ENCODE measurements around the gene ZNF24.

Gene ZNF24

DNA sequence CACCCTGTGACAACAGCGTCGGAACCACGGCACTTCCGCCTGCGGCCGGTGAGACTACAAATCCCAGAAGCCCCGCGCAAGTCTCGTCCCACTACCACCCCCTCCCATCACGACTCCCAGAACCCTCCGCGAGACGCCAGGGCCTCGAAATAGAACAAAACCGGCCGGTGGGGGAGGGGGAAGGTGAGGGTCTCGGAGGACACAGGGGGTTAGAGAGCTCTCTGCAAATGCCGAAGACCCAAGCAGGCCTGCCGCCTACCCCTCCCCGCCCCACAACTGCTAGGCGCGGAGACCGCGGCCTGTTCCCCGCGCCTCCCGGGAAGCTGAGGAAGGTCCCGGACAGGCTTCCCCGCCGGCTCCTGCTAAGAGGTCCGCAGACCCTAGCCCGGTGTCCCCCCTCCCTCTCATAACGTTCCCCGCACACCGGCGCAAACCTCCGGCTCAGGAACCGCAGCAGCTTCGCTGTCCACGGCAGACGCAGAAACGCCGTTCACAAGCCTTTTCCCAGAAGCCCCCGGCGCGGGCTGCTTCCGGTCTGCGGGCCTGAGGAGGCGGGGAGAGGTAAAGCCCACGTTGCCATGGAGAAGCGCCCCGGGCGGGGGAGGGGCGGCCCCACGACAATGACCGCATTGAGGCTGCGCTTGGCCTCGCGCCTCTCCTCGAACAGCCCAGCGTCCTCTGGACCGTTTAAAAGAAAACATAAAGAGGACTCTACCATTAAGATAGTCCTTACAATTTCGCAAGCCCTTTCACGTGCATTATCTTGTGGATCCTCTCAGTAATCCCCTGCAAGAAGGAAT lies at the start of gene ZNF24:
ZNF24 (minus strand) TSS at position 485 of the 800 bp plus-strand sequence. CDS start 3,770 bp downstream, outside the sequence.
- peak; percentile 91 for DNase-seq (ENCODE audit: low spot score)

DNA sequence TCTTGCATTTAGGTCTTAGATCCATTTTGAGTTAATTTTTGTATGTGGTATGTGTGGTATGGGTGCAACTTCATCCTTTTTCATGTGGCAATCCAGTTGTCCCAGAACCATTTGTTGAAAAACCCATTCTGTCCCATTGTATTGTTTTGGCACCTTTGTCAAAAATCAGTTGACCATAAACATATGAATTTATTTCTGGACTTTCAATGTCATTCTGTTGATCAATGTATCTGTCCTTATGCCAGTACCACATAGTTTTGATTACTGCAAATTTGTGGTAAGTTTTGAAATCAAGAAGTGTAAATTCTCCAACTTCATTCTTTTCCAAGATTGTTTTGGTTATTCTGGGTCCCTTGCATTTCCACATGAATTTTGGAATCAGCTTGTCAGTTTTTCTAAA lies 49.5 kb upstream of the ZNF24 start:
- no peak for DNase-seq (ENCODE audit: low spot score)

DNA sequence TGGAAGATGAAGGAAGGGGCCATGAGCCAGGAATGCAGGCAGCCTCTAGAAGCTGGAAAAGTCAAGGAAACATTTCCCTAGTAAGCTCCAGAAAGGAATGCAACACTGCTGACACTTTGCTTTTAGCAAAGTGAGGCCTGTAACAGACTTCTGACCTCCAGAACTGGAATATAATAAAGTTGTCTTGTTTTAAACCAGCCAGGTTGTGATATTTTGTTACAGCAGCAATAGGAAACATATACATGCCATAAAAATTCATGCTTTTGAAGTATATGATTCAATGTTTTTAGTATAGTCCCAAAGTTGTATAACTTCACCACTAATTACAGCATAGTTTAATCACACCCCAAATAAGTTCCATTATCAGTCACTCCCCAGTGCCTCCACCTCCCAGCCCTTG lies 48.2 kb upstream of the ZNF24 start:
- no peak for DNase-seq (ENCODE audit: low spot score)

DNA sequence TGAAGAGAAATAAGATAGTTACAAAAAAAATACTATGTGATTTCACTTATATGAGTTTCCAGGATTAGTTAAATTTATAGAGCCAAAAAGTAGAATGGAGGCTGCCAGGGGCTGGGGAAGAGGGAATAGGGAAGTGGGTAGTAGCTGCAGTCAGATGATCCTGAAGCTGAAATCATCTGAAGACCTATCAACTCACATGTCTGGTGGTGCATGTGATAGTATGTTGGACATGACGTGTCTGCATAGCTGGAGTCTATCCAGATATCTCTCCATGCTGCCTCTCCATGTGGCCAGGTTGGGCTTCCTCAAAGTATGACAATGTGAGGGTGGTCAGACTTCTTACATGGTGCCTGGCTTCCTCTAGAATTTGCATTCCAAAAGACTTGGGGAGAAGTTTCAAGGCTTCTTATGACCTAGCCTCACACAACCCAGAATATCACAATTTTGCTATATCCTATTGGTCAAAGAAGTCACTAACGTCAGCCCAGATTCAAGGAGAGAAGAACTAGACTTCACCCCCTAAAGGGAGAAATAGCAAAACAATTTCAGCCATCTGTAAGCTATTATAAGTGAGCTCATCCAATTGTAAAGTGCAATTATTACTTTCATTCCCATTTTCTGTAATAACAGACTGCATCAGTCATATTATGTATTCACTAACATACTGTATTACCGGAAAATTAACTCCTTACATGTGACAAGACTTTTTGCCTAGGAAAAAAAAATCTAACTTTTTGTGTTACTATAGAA lies 46.9 kb upstream of the ZNF24 start:
- DNase-seq (ENCODE audit: low spot score) = no peak

DNA sequence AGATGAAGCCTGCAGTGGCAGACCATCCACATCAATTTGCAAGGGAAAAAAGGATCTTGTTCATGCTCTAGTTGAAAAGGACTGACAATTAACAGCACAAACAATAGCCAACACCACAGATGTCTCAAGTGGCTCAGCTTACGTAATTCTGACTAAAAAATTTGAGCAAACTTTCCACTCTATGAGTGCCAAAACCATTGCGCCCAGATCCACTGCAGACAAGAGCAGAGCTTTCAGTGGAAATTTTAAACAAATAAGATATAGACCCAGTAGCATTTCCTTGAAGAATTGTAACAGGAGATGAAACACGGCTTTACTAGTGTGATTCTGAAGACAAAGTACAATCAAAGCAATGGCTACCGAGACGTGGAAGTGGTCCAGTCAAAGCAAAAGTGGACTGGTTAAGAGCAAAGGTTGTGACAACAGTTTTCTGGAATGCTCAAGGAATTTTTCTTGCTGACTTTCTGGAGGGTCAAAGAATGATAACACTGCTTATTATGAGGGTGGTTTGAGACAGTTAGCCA lies 44.9 kb upstream of the ZNF24 start:
- no peak for DNase-seq (ENCODE audit: low spot score)

DNA sequence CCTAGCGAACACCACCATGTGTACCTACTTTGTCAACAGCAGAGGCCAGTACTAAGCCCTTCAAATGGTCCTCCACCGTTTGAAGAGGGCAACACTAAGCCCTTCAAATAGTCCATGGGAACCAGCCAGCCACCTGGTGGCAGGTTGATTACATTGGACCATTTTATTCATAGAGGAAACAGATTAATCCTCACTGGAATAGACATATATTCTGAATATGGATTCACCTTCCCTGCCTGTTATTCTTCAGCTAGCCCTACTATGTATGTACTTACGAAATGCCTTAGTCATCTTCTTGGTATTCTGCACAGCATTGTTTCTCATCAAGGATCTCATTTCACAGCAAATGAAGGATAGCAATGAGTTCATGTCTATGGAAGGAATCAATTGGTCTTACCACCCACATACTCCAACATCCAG lies 42.9 kb upstream of the ZNF24 start:
- no peak for DNase-seq (ENCODE audit: low spot score)

DNA sequence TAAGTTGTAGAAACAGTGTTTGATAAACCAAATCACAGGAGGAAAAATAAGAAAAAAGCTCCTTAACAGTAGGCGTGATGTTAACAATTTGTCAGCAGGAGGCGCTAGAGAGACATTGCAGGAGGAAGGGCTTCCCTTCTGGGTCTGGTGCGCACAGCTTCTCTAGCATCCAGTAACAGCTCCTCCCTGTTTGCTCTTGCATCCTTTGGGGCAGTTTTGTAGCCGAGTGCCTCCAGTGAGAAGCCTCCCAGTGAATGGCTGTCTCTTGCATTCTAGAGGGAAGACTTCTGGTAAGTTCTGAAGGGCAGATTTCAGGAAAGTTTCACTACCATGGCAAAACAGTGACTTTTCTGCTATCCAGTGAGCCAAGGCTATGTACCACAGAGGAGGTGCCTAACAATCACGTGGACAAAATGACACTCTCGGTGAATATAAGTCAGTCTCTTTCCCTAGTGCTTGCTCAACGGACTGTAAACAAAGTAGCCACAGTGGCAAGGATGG lies 42.4 kb upstream of the ZNF24 start:
- peak; percentile 76 for DNase-seq (ENCODE audit: low spot score)

DNA sequence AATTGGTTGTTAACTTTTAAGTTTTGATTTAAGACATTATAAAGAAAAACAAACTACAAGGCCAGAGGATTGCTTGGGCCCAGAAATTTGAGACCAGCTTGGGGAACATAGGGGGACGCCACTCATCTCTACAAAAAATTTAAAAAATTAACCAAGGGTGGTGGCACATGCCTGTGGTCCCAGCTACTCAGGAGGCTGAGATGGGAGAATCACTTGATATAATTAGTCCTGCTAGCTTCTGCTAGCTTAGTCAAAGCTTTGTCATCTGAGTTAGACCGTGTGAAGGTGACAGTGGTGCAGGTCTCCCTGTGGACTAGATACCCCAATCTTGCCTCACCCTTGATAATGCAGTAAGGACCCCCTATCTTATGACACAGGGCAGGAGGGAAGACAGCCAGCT lies 38.9 kb upstream of the ZNF24 start:
- no peak for DNase-seq (ENCODE audit: low spot score)

DNA sequence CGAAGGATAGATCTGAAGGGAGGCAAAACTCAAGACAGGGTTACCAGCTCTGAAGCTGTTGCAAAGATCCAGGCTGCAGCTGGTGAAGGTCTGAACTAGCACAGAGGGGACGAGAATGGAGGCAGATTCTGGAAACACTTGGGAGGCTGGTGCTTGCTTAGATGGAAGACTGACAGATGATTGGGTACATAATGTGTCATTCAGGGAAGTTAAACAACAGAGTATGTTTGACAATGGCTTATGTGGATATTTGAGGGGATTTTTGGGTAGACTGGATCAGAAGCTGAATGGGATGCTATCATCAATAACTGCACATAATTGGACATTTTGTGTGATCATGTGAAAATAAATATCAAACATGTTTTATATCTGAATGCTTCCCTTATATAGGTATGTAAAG lies 35.2 kb upstream of the ZNF24 start:
- no peak for DNase-seq (ENCODE audit: low spot score)

DNA sequence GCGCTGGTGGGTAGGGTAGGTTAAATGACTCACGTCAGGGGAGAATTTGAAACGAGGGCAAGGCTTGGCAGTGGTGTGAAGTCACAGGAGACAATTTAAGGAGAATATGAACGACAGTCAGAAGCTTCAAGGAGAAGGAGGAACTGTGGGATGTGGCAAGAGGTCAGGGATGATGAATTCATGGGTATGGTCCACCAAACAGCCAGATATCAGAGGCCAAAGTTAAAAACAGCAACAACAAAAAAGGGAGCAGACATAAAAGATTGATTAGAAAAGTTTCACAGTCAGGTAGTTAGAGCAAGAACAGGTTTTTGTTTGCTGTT lies 34.3 kb upstream of the ZNF24 start:
- no peak for DNase-seq (ENCODE audit: low spot score)

DNA sequence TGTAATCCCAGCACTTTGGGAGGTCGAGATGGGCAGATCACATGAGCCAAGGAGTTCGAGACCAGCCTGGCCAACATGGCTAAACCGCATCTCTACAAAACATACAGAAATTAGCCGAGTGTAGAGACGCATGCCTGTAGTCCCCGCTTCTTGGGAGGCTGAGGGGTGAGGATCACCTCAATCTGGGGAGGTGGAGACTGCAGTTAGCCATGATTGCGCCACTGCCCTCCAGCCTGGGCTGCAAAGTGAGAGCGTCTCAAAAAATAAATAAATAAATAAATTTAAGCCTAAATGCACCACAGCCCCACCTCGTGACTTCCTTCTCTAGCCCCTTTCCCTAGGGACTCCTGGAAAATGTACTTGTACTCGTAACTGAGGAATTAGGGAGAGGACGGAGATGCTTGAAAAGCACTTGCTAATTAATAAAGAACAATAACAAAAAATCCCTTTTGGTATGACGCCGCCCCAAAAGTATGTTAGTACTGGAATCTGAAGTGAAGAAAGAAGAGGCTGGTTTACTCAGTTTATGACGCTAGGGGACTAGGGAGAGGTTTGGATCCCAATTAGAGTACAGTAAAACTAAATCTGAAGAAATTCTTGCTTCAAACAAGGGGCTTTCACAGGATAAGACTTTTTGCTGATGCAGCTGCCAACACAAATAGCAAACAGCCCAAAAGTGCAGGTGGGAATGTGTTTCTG lies 33.8 kb upstream of the ZNF24 start:
- DNase-seq (ENCODE audit: low spot score) = no peak

DNA sequence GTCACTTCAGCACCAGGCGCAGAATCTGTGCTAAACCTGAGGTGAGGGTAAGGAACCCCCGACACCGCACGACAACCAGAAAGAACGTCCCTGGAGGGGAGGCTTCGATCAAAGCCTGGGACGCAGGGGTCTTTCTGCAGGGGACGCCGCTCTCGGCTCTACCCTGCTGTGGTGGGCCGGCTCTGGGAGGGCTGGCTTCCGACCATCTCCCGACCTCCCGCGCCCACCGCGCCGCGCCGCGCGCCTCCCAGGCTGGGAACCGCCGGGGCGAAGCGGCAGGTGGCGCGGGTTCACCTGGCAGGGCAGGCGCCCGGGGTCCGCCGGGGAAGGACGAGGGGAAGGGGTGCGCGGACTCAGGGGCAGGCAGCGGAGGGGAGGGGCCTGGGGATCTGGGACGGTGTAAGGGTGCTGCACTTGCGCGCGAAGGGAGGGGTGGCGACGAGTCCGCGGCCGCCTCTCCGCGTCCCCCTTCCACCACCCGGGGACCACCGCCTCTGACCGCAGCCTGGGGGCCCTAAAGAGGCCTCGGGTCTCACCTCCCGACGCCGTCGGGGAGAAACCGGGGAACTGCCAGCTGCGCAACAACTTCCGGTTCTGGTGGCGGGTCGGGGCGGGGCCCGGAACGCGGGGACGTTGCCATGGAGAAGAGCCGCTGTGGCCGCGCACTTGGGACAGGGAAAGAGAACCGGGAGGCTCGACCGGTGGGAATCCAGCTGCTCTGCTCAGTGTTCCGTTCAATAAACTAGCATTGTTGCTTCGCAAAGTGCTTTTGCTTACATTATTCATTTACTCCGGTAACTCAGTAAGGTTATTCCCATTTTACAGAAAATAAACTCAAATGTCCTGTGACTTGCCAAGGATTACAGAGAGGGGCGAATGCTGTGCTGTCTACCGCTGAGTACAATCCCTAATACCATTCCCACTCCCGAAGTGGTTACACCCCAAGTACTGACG lies 32.8 kb upstream of the ZNF24 start, which contains the start of gene ZNF396:
ZNF396 (minus strand) TSS at position 596 of the 954 bp plus-strand sequence. CDS start 3,045 bp downstream, outside the sequence.
- peak; percentile 63 for DNase-seq (ENCODE audit: low spot score)

DNA sequence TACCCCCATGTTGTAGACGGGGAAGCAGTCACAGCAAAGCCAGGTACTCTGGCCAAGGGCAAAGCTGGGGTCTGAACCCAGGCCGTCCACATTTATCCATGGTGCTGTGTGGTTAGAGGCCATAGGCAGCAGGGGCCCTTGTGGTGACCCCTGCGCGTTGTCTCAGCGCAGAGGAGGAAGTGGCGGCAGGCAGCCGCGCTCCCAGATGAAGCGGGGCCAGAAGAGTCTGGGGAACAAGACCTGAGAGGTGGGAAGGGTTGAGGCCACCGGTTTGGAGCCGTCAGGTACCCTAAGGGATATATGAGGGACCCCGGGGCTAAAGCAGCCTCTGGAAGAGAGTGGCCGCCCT lies 32.1 kb upstream of the ZNF24 start:
- DNase-seq (ENCODE audit: low spot score) = no peak

DNA sequence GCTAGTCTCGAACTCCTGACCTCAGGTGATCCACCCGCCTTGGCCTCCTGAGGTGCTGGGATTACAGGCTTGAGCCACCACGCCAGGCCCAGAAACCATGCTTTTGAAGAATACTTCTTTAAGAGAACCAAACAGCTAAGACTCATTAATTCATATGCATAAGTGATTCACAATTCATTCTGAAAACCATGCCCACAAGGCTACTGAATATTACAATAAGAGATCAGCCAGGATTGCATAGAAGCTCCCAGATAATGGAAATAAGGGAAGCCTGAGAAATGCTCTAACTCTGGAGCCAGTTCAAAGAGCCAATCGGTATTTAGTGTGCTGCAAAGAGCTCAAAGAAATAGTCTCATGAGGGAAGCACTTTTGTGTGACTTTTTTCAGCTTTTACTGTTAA lies 30.5 kb upstream of the ZNF24 start:
- DNase-seq (ENCODE audit: low spot score) = no peak

DNA sequence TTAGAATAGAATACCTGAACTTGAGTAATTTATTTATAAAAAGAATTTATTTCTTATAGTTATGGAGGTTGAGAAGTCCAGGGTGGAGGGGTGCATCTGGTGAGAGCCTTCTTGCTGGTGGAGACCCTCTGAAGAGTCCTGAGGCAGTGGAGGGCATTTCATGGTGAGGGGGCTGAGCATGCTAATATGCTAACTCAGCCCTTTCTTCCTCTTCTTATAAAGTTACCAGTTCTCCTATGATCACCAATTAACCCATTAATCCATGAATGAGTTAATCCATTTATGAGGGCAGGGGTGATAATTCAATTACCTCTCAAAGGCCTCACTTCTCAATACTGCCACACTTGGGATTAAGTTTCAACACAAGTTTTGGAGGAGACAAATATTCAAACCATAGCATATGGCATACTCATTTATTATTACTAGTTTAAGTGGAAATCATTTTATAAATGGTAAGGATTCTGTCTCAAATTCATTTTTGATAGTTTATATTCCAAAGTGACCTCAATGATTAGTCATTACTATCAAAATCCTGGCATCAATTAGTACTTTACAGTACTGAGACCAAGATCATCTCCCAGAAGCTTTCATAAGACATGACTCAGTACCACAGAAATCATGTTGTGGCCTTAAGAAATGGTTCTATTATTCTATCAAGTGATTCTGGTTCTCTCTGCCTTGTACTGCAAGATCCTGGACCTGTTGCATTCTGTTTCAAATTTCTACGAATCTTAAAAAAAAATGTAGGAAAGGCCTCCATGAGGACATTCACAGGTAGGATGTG lies 27.4 kb upstream of the ZNF24 start:
- DNase-seq (ENCODE audit: low spot score) = no peak

DNA sequence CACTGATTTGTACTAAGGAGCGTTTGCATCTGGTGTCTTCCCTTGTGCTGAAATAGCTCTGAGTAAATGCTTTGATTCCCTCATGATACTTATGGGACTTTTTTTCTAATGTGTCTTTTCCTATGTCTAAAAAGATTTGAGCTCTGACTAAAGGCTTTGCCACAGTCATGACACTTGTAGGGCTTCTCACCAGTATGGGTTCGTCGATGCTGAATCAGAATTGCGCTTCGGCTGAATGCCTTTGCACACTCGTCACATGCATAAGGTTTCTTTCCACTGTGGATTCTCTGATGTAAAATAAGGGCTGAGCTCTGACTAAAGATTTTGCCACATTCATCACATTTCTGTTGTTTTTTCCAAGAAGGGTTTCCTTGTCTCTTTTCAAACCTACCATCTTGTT lies 24.9 kb upstream of the ZNF24 start:
- DNase-seq (ENCODE audit: low spot score) = no peak

DNA sequence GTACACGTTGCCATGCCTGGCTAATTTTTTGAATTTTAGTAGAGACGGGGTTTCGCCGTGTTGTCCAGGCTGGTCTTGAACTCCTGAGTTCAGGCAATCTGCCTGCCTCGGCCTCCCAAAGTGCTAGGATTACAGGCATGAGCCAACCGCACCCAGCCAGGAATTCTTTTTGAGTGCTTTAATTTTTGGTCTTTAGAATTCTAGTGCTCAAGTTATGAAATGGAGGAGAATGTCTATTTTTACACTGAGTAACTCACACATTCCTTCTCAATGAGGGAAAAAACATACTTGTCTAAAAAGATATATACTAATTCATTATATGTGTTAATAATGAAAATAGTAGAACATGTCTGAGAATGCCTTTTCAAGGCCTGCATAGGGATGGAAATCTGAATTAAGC lies 24.4 kb upstream of the ZNF24 start:
- DNase-seq (ENCODE audit: low spot score) = no peak

DNA sequence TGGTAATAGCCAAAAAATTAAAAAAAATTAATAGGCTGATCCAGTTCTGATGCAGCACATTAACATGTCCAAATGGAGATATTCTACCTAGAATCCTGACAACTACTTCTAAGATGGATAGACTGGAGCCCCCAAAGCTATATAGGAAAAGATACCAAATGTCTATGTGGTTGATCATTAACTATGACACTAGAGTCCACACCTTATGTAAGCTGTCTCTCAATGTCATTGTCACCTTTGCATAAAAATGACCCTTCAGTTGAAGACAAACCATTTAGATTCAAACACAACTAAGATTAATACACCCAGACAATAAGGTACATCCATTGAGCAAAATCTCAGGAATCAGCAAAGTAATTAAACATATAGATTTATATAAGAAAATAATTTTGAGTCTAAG lies 18.3 kb upstream of the ZNF24 start:
- no peak for DNase-seq (ENCODE audit: low spot score)

DNA sequence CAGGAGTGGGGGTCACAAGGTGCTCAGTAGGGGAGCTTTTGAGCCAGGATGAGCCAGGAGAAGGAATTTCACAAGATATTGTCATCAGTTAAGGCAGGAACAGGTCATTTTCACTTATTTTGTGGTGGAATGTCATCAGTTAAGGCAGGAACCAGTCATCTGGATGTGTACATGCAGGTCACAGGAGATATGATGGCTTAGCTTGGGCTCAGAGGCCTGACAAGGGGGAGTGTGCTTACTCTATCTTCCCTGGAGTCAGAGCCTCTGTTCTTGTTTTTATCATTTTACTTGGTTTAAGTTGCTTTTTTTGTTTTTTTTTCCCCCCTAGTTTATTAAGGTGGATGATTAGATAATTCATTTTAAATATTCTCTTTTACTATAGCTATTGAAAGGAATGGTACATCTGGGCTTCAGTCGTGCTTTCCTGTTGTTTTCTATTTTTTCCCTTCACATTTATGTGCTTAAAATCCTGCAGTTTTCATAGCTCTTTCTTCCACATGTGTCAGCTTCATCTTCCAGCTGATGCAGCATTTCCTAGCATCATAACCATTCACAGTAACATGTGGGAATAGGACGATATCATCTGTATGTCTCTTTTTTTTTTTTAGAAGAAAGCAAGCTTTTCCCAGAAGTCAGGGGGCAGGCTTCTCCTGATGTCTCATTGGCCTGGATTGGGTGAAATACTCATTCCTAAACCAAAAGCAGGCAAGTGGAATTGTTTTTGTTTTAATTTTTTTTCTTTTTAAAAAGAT lies 17.5 kb upstream of the ZNF24 start:
- DNase-seq (ENCODE audit: low spot score) = no peak

DNA sequence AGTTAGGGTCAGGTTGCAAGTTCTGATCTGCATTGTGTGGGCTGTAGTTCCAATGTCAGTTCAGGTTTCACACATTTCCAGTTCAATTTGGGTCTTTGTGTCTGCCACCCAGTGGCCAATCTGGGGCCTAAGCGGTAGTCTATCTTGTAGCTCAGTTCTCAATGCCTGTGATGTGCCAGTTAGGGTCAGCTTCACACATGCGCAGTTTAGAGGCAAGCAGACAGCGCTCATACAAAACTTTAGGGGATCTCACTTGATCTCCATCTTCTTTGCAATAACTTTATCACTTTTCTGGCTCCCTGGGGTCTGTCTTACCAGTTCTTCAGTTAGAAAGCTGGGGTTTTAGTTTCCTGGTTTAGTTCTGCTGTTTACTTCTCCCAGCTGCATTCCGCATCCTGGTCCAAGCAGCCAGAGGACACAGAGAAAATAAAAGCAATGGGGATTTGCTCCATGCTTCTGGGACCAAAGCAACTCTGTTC lies 11.0 kb upstream of the ZNF24 start:
- DNase-seq (ENCODE audit: low spot score) = peak; percentile 67

Measured in CD4-positive, alpha-beta T cell treated with Interleukin-15 for 4 hours (primary cell).